ENCODE data around the gene ZNF835.

GRCh38 chr19:56617531-56617930, 54.0 kb downstream of the ZNF835 start:
- TF ChIP-seq CTCF (conservative IDR thresholded peaks at IDR 0.05; ENCODE audit: low read depth in 2 of 2) = no peak
- no peak for TF ChIP-seq POLR2AphosphoS5 (IDR thresholded peaks at IDR 0.05; ENCODE audit: low read depth)
- TF ChIP-seq REST (IDR thresholded peaks at IDR 0.05; ENCODE audit: unreplicated experiment) = no peak
- TF ChIP-seq STAT1 (IDR thresholded peaks at IDR 0.05; ENCODE audit: unreplicated experiment) = no peak
- TF ChIP-seq ETS1 (IDR thresholded peaks at IDR 0.05) = no peak
- no peak for TF ChIP-seq EZH2phosphoT487 (IDR thresholded peaks at IDR 0.05; ENCODE audit: unreplicated experiment)
- no peak for TF ChIP-seq EZH2 (IDR thresholded peaks at IDR 0.05; ENCODE audit: low read depth, unreplicated experiment)
- TF ChIP-seq NANOG (IDR thresholded peaks at IDR 0.05; ENCODE audit: borderline replicate concordance) = no peak
- no peak for TF ChIP-seq CREB1 (CRISPR knock-in tag; IDR thresholded peaks at IDR 0.05; ENCODE audit: low read depth)
